Measurements from ENCODE around the gene MTMR3.
A peak's percentile ranks its signal among the peaks of the same experiment; 100 is the strongest.

MTMR3 gene

GRCh38 chr22:29912141-29912540 lies 29.2 kb downstream of the MTMR3 start:
- DNase-seq (ENCODE audit: low read depth): no peak
- no peak for TF ChIP-seq CTCF (IDR thresholded peaks at IDR 0.05; ENCODE audit: control insufficient read depth, insufficient read depth, low read depth, low read length, missing control alignments)
- no peak overlapping the region for H3K4me3 ChIP-seq (ENCODE audit: control insufficient read depth, low read depth, low read length)

GRCh38 chr22:29912605-29913398 lies 29.8 kb downstream of the MTMR3 start:
- no peak for TF ChIP-seq CTCF (IDR thresholded peaks at IDR 0.05; ENCODE audit: control insufficient read depth, insufficient read depth, low read depth, low read length, missing control alignments)
- H3K4me3 ChIP-seq (ENCODE audit: control insufficient read depth, low read depth, low read length): no peak overlapping the region
- peak; percentile 82 for DNase-seq (ENCODE audit: low read depth)

- DNase-seq (ENCODE audit: low read depth): peak; percentile 63
- no peak for TF ChIP-seq CTCF (IDR thresholded peaks at IDR 0.05; ENCODE audit: control insufficient read depth, insufficient read depth, low read depth, low read length, missing control alignments)
- H3K4me3 ChIP-seq (ENCODE audit: control insufficient read depth, low read depth, low read length): no peak overlapping the region
These were observed 31.2 kb downstream of the MTMR3 start for GRCh38 chr22:29914165-29914564.

- H3K4me3 ChIP-seq (ENCODE audit: control insufficient read depth, low read depth, low read length): no peak overlapping the region
- DNase-seq (ENCODE audit: low read depth): no peak
- no peak for TF ChIP-seq CTCF (IDR thresholded peaks at IDR 0.05; ENCODE audit: control insufficient read depth, insufficient read depth, low read depth, low read length, missing control alignments)
These were observed 32.1 kb downstream of the MTMR3 start for GRCh38 chr22:29914991-29915533.

GRCh38 chr22:29916007-29916544 lies 33.1 kb downstream of the MTMR3 start:
- no peak overlapping the region for H3K4me3 ChIP-seq (ENCODE audit: control insufficient read depth, low read depth, low read length)
- no peak for TF ChIP-seq CTCF (IDR thresholded peaks at IDR 0.05; ENCODE audit: control insufficient read depth, insufficient read depth, low read depth, low read length, missing control alignments)
- no peak for DNase-seq (ENCODE audit: low read depth)

- TF ChIP-seq CTCF (IDR thresholded peaks at IDR 0.05; ENCODE audit: control insufficient read depth, insufficient read depth, low read depth, low read length, missing control alignments): no peak
- DNase-seq (ENCODE audit: low read depth): no peak
- no peak overlapping the region for H3K4me3 ChIP-seq (ENCODE audit: control insufficient read depth, low read depth, low read length)
These were observed 34.3 kb downstream of the MTMR3 start for GRCh38 chr22:29917052-29917902.

All from AG09309 (cell line).